SK-N-SH (cell line): ENCODE results near the gene GLS. TPM values are rescaled to one million over a fixed set of nuclear protein-coding genes. Genes with fewer than 3 reads are reported as not detected.

Experiments
- CTCF ChIA-PET: fragments of 300-600, 350-600 bp; formaldehyde crosslinking; extraction: SDS; loops from one replicate; lab custom pipeline; 2021; lab: Yijun Ruan, JAX
- POLR2A ChIA-PET: fragments of 350-600 bp; sonication (Branson Sonifier 250); formaldehyde crosslinking; extraction: SDS; loops from one replicate; lab custom pipeline; 2020; ENCODE audit warnings: antibody characterized with exemption, inconsistent platforms; lab: Yijun Ruan, JAX
- DNase-seq: peaks from one replicate; pipeline ENCODE4 v3.0.0; 2012
- H2AFZ ChIP-seq: fragments of 200-600 bp; sonication (generic); 2 replicates; pipeline ENCODE4 v1.8.1; 2016; ENCODE audit warnings: antibody characterized with exemption, mild to moderate bottlenecking, low read depth
- H3F3A ChIP-seq: fragments of 200-600 bp; sonication (generic); replicated peaks from 2 replicates; pipeline ENCODE3; 2016; ENCODE audit warnings: antibody characterized with exemption, mild to moderate bottlenecking; ENCODE audit not compliant: insufficient read depth
- H3K27ac ChIP-seq, 2 experiments: fragments of 200-500 bp in 1 of 2; fragments of 200-600 bp in 1 of 2; sonication (Bioruptor generic) in 1 of 2; sonication (generic), shearing (Covaris generic) in 1 of 2; 2 replicates each; pipeline versions ENCODE4 v1.5.1 to v1.6.1; 2014 to 2016; ENCODE audit warnings: low read depth in 2 of 2, inconsistent platforms in 1 of 2, low read length in 1 of 2, mild to moderate bottlenecking in 1 of 2, mixed read lengths in 1 of 2
- H3K27me3 ChIP-seq: fragments of 200-600 bp; sonication (generic), shearing (Covaris generic); 2 replicates; pipeline ENCODE4 v1.6.1; 2016; ENCODE audit warnings: mixed run types; ENCODE audit not compliant: insufficient read depth
- H3K36me3 ChIP-seq, 2 experiments: fragments of 200-500 bp in 1 of 2; fragments of 200-600 bp in 1 of 2; sonication (Bioruptor generic) in 1 of 2; sonication (generic) in 1 of 2; replicated peaks in 1 of 2; 2 replicates each; pipeline versions ENCODE3 to v1.5.1; 2014 to 2016; ENCODE audit warnings: low read length in 1 of 2, mild to moderate bottlenecking in 1 of 2; ENCODE audit not compliant: insufficient read depth in 2 of 2, control insufficient read depth in 1 of 2
- H3K4me1 ChIP-seq, 2 experiments: fragments of 200-500 bp in 1 of 2; fragments of 200-600 bp in 1 of 2; sonication (Bioruptor generic) in 1 of 2; sonication (generic), shearing (Covaris generic) in 1 of 2; 2 replicates each; pipeline versions ENCODE4 v1.5.1 to v1.6.1; 2014 to 2016; ENCODE audit warnings: low read depth in 1 of 2, low read length in 1 of 2, mixed run types in 1 of 2; ENCODE audit not compliant: insufficient read depth in 2 of 2, control insufficient read depth in 1 of 2
- H3K4me2 ChIP-seq: fragments of 200-600 bp; sonication (generic), shearing (Covaris generic); 2 replicates; pipeline ENCODE4 v1.6.1; 2017; ENCODE audit warnings: mixed run types
- H3K4me3 ChIP-seq, 2 experiments: fragments of 200-500 bp in 1 of 2; fragments of 200-600 bp in 1 of 2; sonication (Bioruptor generic) in 1 of 2; sonication (generic), shearing (Covaris generic) in 1 of 2; 2 replicates each; pipeline versions ENCODE4 v1.5.1 to v1.8.1; 2014 to 2016; ENCODE audit warnings: low read depth in 2 of 2, inconsistent platforms in 1 of 2, low read length in 1 of 2, mild to moderate bottlenecking in 1 of 2, mixed read lengths in 1 of 2, moderate library complexity in 1 of 2
- H3K79me2 ChIP-seq: fragments of 200-600 bp; sonication (generic); 2 replicates; pipeline ENCODE4 v1.8.1; 2017; ENCODE audit warnings: mild to moderate bottlenecking; ENCODE audit not compliant: insufficient read depth
- H3K9ac ChIP-seq: fragments of 200-600 bp; sonication (generic); 2 replicates; pipeline ENCODE4 v1.6.1; 2017; ENCODE audit warnings: mixed run types
- H3K9me2 ChIP-seq: fragments of 200-600 bp; sonication (generic); 2 replicates; pipeline ENCODE4 v1.6.1; 2017; ENCODE audit warnings: mixed run types
- H3K9me3 ChIP-seq: fragments of 200-600 bp; sonication (generic); 2 replicates; pipeline ENCODE4 v1.6.1; 2017; ENCODE audit warnings: mixed run types, mild to moderate bottlenecking, moderate library complexity
- H4K20me1 ChIP-seq: fragments of 200-600 bp; sonication (generic); 2 replicates; pipeline ENCODE4 v1.6.1; 2017; ENCODE audit warnings: mild to moderate bottlenecking, mixed run types; ENCODE audit not compliant: insufficient read depth
- ELF1 ChIP-seq: IDR thresholded peaks from 2 replicates; pipeline ENCODE4 v1.4.0; 2012
- EP300 ChIP-seq, 2 experiments: IDR thresholded peaks; 2 replicates each; pipeline versions ENCODE4 v1.4.0 to v1.6.1; 2012; ENCODE audit warnings: borderline replicate concordance in 1 of 2, low read depth in 1 of 2, low read length in 1 of 2
- FOXJ3 ChIP-seq: sonication (generic); formaldehyde crosslinking; IDR thresholded peaks from 2 replicates; pipeline ENCODE4 v1.5.1; 2020; ENCODE audit warnings: mild to moderate bottlenecking, missing genetic modification reagents
- FOXM1 ChIP-seq: IDR thresholded peaks from 2 replicates; pipeline ENCODE4 v1.4.0; 2012; ENCODE audit warnings: low read depth, mild to moderate bottlenecking
- GATA2 ChIP-seq: sonication (generic); formaldehyde crosslinking; IDR thresholded peaks from 2 replicates; pipeline ENCODE4 v1.5.0; 2020; ENCODE audit warnings: mild to moderate bottlenecking, missing genetic modification reagents
- JUND ChIP-seq: IDR thresholded peaks from 2 replicates; pipeline ENCODE4 v1.4.0; 2012
- MAX ChIP-seq: IDR thresholded peaks from 2 replicates; pipeline ENCODE4 v1.4.0; 2012; ENCODE audit warnings: low read depth
- NRF1 ChIP-seq: IDR thresholded peaks from 2 replicates; pipeline ENCODE4 v1.6.1; 2012; ENCODE audit warnings: low read depth, mild to moderate bottlenecking, low read length
- POLR2AphosphoS5 ChIP-seq: IDR thresholded peaks from 2 replicates; pipeline ENCODE4 v1.6.1; 2012; ENCODE audit warnings: low read depth, low read length
- REST ChIP-seq: IDR thresholded peaks from 2 replicates; pipeline ENCODE4 v1.6.1; 2012; ENCODE audit warnings: mild to moderate bottlenecking, low read depth, low read length, moderate library complexity
- RXRA ChIP-seq: IDR thresholded peaks from 2 replicates; pipeline ENCODE4 v1.4.0; 2012; ENCODE audit warnings: low read depth, mild to moderate bottlenecking, borderline replicate concordance
- SIN3A ChIP-seq: IDR thresholded peaks from 2 replicates; pipeline ENCODE4 v1.6.1; 2012; ENCODE audit warnings: low read depth, mild to moderate bottlenecking, low read length, moderate library complexity, borderline replicate concordance
- SMC3 ChIP-seq: IDR thresholded peaks from 2 replicates; pipeline ENCODE4 v1.6.1; 2012; ENCODE audit warnings: low read depth, low read length, improper control_type of control experiment
- TCF12 ChIP-seq: IDR thresholded peaks from 2 replicates; pipeline ENCODE4 v1.4.0; 2012
- TEAD4 ChIP-seq: IDR thresholded peaks from 2 replicates; pipeline ENCODE4 v1.4.0; 2012; ENCODE audit warnings: mild to moderate bottlenecking, borderline replicate concordance; ENCODE audit not compliant: insufficient read depth
- USF1 ChIP-seq: IDR thresholded peaks from 2 replicates; pipeline ENCODE4 v1.4.0; 2012; ENCODE audit warnings: low read depth, borderline replicate concordance
- YY1 ChIP-seq: IDR thresholded peaks from 2 replicates; pipeline ENCODE4 v1.4.0; 2012; ENCODE audit warnings: low read depth, mild to moderate bottlenecking
- WGBS: methylation state at CpG from one replicate; pipeline ENCODE4 v1.1.6; 2017; ENCODE audit warnings: low lambda C conversion rate; 5-methylcytosine and 5-hydroxymethylcytosine counted together
- polyA plus RNA-seq, 3 experiments: library from polyadenylated mRNA; depleted of rRNA; stranded (reverse); fragments of >200 nt; gene quantifications; 2 replicates each; pipeline ENCODE4 v1.2.3, GENCODE V29; 2012

The GLS gene
- polyA plus RNA-seq, 1 of the 3 experiments (the other 2 are of a cell fraction), result 37.2 TPM

GRCh38 chr2:190942697-190943096 is 62.1 kb downstream of the GLS start:
- DNase-seq, result no peak
- Histone ChIP-seq H3K4me3 (no peak overlapping the region), H3K9me2 (no peaks in the 10 kb centered on the region), H3K9me3 (no peaks in the 10 kb centered on the region), H3K4me1 (peaks cover 23 to 26% of the 10 kb centered on the region in 2 experiments; a peak in 3 of 4 replicates), H3K36me3 (peaks cover 20 to 26% of the 10 kb centered on the region in 2 experiments), H3K79me2 (no peaks in the 10 kb centered on the region), H2AFZ (no peak overlapping the region), H3K27ac (no peak overlapping the region), H3K9ac (no peak overlapping the region), H3K27me3 (no peaks in the 10 kb centered on the region), H3K4me2 (no peak overlapping the region), H3F3A (peaks cover 80% of the 10 kb centered on the region), H4K20me1 (no peaks in the 10 kb centered on the region)
- ChIA-PET POLR2A (no interaction called here), CTCF (no interaction called here)
- WGBS, result 95% methylated on average over 2 of the region's 2 CpGs
- no peak for TF ChIP-seq TEAD4
- TF ChIP-seq GATA2 (CRISPR knock-in tag), result no peak
- TF ChIP-seq FOXM1, result no peak
- no peak for TF ChIP-seq SMC3
- no peak for TF ChIP-seq USF1
- TF ChIP-seq YY1, result no peak
- no peak for TF ChIP-seq ELF1
- no peak for TF ChIP-seq TCF12
- no peak for TF ChIP-seq NRF1
- no peak for TF ChIP-seq EP300 (IDR thresholded peaks at IDR 0.05; ENCODE audit: borderline replicate concordance in 1 of 2, low read depth in 1 of 2, low read length in 1 of 2)
- TF ChIP-seq POLR2AphosphoS5, result no peak; the same call in 1 of the 2 replicates
- TF ChIP-seq FOXJ3 (CRISPR knock-in tag), result no peak
- no peak for TF ChIP-seq JUND
- TF ChIP-seq RXRA, result no peak
- TF ChIP-seq REST, result no peak
- TF ChIP-seq MAX, result no peak
- no peak for TF ChIP-seq SIN3A
